HG03442 (cell line): ENCODE measurements around the gene DSTYK.
"Not testable (repeated sequence)": the region's sequence is repeated elsewhere in the genome, so short reads cannot be mapped to it uniquely, and the experiment has no call there.

Source experiments
- ATAC-seq: cut with Tn5 transposase; IDR thresholded peaks from one replicate; pipeline ENCODE4 v1.9.1; 2021; ENCODE audit warnings: mild to moderate bottlenecking, moderate library complexity; ENCODE audit not compliant: unreplicated experiment

Gene DSTYK

DNA sequence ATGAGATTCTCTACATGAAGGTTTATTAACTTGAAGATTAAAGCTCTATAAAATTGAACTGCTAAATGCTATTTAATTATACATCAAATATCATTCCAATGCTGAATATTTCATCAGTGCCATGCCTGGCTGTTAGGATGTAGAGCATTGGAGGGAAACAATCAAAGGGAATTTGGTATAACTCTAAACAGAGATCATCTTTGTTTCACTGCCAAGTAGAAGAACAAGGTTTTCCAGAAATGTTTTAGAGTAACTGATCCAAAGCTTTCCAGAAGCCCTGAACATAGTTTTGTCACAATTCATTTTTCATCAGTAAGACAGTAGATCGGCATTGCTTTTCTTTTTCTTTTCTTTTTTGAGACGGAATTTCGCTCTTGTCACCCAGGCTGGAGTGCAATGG lies 5.9 kb upstream of the DSTYK start:
- no peak for ATAC-seq

DNA sequence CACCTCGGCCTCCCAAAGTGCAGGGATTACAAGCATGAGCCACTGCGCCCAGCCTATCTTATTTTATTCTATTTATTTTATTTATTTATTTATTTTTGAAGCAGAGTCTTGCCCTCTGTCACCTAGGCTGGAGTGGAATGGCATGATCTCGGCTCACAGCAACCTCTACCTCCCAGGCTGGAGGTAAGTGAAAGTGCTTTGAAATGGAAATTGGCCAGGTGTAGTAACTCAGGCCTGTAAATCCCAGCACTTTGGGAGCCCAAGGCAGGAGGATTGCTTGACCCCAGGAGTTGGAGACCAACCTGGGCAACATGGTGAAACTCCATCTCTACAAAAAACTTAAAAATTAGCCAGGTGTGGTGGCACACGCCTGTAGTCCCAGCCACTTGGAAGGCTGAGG lies 5.1 kb upstream of the DSTYK start:
- no peak for ATAC-seq

- no peak for ATAC-seq
These were observed 3.3 kb upstream of the DSTYK start for GRCh38 chr1:205214756-205215155.

GRCh38 chr1:205211839-205212536 lies 486 bp upstream of the DSTYK start:
- peak; percentile 27 for ATAC-seq

DNA sequence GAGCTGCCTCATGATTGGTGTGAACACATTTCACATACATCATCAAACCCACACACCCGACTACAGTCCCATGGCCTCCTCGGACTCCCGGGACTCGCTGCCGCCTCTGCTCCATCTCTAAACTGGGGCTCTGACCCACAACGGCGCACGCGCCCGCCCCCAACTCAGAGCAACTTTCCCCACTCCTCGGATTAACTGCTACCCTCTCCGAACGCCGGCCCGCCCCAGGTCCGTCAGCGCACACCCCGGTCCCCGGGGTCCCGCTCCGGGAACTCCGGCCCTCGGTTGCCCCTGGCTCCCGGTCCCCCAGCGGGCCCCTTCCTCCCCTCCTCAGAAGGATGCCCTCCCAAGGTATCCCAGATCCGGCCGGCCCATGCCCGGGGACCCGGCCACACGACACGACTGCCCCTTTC lies 740 bp downstream of the DSTYK start:
- ATAC-seq: no peak

GRCh38 chr1:205208811-205209210 lies 2.7 kb downstream of the DSTYK start:
- ATAC-seq: no peak

- no peak for ATAC-seq
These were observed 6.4 kb downstream of the DSTYK start for GRCh38 chr1:205205055-205205454.

- ATAC-seq: no peak
These were observed 7.0 kb downstream of the DSTYK start for GRCh38 chr1:205204552-205204951.

- no peak for ATAC-seq
These were observed 11.6 kb downstream of the DSTYK start for GRCh38 chr1:205199931-205200299.

GRCh38 chr1:205199090-205199930 lies 12.2 kb downstream of the DSTYK start:
- ATAC-seq: no peak

DNA sequence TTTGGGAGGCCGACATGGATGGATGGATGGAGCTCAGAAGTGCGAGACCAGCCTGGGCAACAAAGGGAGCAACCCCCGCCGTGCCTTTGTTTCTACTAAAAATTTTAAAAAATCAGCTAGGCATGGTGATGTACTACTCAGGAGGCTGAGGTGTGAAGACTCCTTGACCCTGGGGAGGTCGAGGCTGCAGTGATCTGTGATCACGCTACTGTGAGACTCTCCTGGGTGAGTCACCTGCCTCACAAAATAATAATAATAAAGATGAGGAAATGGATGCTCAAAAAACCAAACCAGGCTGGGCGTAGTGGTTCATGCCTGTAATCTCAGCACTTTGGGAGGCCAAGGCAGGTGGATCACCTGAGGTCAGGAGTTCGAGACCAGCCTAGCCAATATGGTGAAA lies 19.2 kb downstream of the DSTYK start:
- no peak for ATAC-seq

DNA sequence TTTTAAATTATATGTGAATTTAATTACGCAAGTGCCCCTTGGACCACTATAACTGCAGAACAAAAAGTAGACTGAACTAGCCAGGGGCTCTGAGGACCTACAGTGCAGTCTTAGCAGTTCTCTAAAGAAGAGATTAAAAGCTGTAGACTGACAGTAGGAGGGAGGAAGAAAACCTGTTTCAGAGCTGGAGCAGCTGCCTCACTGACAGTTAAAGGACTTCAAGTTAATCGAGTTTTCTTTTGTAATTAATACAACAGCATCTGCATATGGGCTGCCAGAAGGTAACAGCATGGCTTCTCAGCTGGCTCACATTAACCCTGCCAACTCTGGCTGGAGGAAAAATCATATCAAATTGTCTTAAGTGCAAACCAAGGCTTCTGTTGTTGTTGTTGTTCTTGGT lies 19.9 kb downstream of the DSTYK start:
- no peak for ATAC-seq

- ATAC-seq: no peak
These were observed 20.5 kb downstream of the DSTYK start for GRCh38 chr1:205190845-205191577.

GRCh38 chr1:205189131-205189530 lies 22.4 kb downstream of the DSTYK start:
- no peak for ATAC-seq

- no peak for ATAC-seq
These were observed 22.9 kb downstream of the DSTYK start for GRCh38 chr1:205188596-205188995.

DNA sequence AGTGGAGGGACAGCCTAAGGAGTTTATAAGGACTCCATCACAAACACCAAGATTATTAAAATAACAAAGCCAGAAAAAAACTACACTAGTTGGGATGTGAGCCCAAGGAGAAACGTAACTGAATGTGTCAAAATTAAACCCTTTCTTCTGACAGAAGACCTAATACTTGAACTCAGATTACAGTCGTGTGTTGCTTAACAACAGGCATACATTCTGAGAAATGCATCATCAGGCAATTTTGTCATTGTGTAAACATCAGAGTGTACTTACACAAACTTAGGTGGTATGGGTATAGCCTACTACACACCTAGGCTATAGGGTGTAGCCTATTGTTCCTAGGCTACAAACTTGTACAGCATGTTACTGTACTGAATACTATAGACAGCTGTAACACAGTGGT lies 23.4 kb downstream of the DSTYK start:
- ATAC-seq: no peak

DNA sequence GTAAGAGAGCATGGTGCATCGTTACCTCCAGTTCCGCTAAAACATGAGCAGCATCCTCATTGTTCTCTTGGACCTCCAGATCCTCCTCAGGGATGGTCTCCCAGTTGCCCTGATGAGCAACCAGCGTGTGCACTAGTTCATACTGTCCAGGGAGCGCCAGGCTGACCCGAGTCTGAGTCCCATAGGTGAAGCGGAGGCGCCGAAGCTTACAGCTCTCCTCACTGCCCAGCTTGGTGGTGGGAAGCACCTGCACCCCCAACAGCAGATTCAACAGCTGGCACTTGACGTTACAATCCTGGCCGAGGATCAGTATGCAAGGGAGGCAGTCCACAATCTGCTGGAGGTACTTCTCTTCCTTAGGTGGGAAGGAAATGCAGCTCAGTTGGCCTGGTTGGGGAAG lies 24.1 kb downstream of the DSTYK start:
- no peak for ATAC-seq

DNA sequence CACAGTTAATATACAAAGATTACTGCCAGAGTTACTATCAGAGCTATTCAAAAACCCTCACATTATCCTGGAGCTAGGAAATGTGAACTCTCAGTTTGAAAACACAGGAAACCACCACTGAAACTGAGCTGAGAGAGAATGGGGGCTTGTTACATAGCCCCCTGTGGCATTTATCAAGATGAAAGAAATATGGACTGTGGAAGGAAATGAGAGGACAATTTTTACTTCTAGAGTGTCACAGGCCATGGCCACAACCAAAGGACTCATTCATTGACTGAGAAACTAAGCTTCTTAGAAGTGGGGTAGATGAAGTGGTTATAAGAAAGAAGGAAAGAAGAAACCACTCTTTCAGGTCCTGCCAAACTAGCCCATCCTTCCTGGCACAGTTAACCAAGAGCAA lies 25.3 kb downstream of the DSTYK start:
- no peak for ATAC-seq

- no peak for ATAC-seq
These were observed 27.7 kb downstream of the DSTYK start for GRCh38 chr1:205183676-205184335.

DNA sequence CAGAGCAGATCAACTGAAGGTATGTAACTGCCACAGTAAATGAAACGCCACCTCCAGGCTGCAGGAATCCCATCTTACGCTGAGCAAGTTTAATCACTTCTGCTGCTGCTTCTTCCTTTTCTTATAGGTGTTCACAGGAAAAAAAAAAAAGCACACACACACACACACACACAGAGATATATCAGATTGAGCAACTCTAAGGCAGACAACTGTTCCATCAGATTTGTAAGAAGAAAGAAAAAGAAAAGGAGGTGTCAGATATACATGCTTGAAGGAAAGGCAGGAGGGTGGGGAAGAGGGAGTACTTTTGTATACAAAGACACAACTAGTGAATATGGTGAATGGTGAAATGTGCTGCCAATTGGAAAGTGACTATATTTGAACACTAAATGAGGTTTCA lies 28.6 kb downstream of the DSTYK start:
- ATAC-seq: no peak

DNA sequence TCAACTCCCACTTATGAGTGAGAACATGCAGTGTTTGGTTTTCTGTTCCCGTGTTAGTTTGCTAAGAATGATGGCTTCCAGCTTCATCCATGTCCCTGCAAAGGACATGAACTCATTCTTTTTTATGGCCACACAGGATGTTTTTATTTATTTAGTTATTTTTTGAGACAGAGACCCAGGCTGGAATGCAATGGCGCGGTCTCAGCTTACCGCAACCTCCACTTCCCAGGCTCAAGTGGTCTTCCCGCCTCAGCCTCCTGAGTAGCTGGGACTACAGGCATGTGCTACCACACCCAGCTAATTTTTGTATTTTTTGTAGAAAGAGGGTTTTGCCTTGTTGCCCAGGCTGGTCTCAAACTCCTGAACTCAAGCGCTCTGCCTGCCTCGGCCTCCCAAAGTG lies 31.2 kb downstream of the DSTYK start:
- ATAC-seq: not testable (repeated sequence)
